Transverse colon (tissue), 4 donors: Measurements from ENCODE around the gene TTYH2. TPM values are rescaled to one million over a fixed set of nuclear protein-coding genes. Genes with fewer than 3 reads are reported as not detected.

Experiments
- DNase-seq: peaks from one replicate; pipeline ENCODE4 v3.0.0-alpha.2; 2019
- H3K27ac ChIP-seq, 4 donors: fragments of 200-600 bp; sonication (generic); 2 replicates each; pipeline ENCODE4 v1.5.1; 2016 to 2018; ENCODE audit warnings: inconsistent platforms in 4 of 4
- H3K27me3 ChIP-seq: fragments of 200-600 bp; sonication (generic); 2 replicates; pipeline ENCODE4 v1.5.1; 2017; ENCODE audit warnings: inconsistent platforms
- H3K36me3 ChIP-seq, 4 donors: fragments of 200-600 bp; sonication (generic); 2 replicates each; pipeline ENCODE4 v1.5.1; 2017 to 2019; ENCODE audit warnings: inconsistent platforms in 4 of 4
- H3K4me1 ChIP-seq, 4 donors: fragments of 200-600 bp; sonication (generic); 2 replicates each; pipeline ENCODE4 v1.5.1; 2017 to 2020; ENCODE audit warnings: inconsistent platforms in 4 of 4
- H3K4me3 ChIP-seq, 4 donors: fragments of 200-600 bp; sonication (generic); 1 replicate in 1 of 4; 2 replicates in 3 of 4; pipeline versions ENCODE4 v1.5.1 to v1.6.1; 2017 to 2019; ENCODE audit warnings: inconsistent platforms in 4 of 4
- H3K9me3 ChIP-seq, 2 donors: fragments of 200-600 bp; sonication (generic); 2 replicates each; pipeline ENCODE4 v1.5.1; 2017 to 2019; ENCODE audit warnings: inconsistent platforms in 2 of 2
- CTCF ChIP-seq, 5 experiments: fragments of 200-600 bp in 3 of 5; fragments of 450-650 bp in 2 of 5; sonication (generic) in 3 of 5; IDR thresholded peaks; 1 replicate in 2 of 5; 2 replicates in 3 of 5; pipeline ENCODE4 v1.5.1; 2016 to 2017; ENCODE audit warnings: antibody characterized with exemption in 5 of 5, inconsistent platforms in 3 of 5, mild to moderate bottlenecking in 2 of 5, moderate library complexity in 1 of 5
- EP300 ChIP-seq: sonication (generic); formaldehyde crosslinking; IDR thresholded peaks from one replicate; pipeline ENCODE4 v1.6.1; 2017; ENCODE audit warnings: antibody characterized with exemption, low read depth
- POLR2A ChIP-seq: fragments of 450-650 bp; IDR thresholded peaks from one replicate; pipeline ENCODE4 v1.6.1; 2016; ENCODE audit warnings: antibody characterized with exemption, mild to moderate bottlenecking, moderate library complexity
- POLR2AphosphoS5 ChIP-seq, 3 donors: sonication (generic); formaldehyde crosslinking; IDR thresholded peaks; one replicate each; pipeline ENCODE4 v1.6.1; 2016; ENCODE audit warnings: antibody characterized with exemption in 3 of 3
- WGBS, 2 donors: methylation state at CpG; one replicate each; pipeline ENCODE4 v1.1.5; 2018; ENCODE audit warnings: low coverage in 1 of 2; 5-methylcytosine and 5-hydroxymethylcytosine counted together
- in situ Hi-C, 4 donors: fragments of 200-750 bp; cut with MboI; loops; one replicate each; pipeline versions ENCODE4 v1.15.0 to v1.15.1; 2017; ENCODE audit warnings: low sequenced_read_pairs in 3 of 4, low pct_ligation_motif_present in 1 of 4, low pct_unique_long_range_greater_than_20kb in 1 of 4
- intact Hi-C: fragments of 100-400 bp; cut with DNase I; formaldehyde crosslinking; loops from one replicate; pipeline ENCODE4 v1.15.1; 2023; ENCODE audit warnings: low total_unique reads
- total RNA-seq, 4 donors: library from RNA; depleted of rRNA; stranded (reverse); fragments of >200 nt; gene quantifications; one replicate each; pipeline ENCODE4 v1.1.0, GENCODE V29; 2016

The TTYH2 gene
- total RNA-seq, 4 donors from 2014 or later = 0.37 to 5.2 (median 2.3) TPM

GRCh38 chr17:74226252-74226651 lies 12.9 kb downstream of the TTYH2 start:
- Histone ChIP-seq H3K9me3 (no peaks in the 10 kb centered on the region), H3K27me3 (no peaks in the 10 kb centered on the region), H3K4me3 (no peak overlapping the region), H3K36me3 (no peaks in the 10 kb centered on the region), H3K4me1 (no peaks in the 10 kb centered on the region), H3K27ac (no peak overlapping the region)
- no peak for DNase-seq
- TF ChIP-seq CTCF (IDR thresholded peaks at IDR 0.05) (no peak), EP300 (no peak)
- intact Hi-C loops (no loop called here), in situ Hi-C loops (no loop called here)
- 33 to 71% methylated on average over 1 to 6 of the region's 6 CpGs for WGBS, 2 donors

GRCh38 chr17:74227271-74228080 lies 14.1 kb downstream of the TTYH2 start:
- in situ Hi-C loops = no loop called here
- Histone ChIP-seq H3K4me1 (no peaks in the 10 kb centered on the region), H3K27ac (no peak overlapping the region), H3K27me3 (no peaks in the 10 kb centered on the region), H3K36me3 (no peaks in the 10 kb centered on the region), H3K9me3 (no peaks in the 10 kb centered on the region), H3K4me3 (no peak overlapping the region)
- 80 to 82% methylated on average over 8 to 10 of the region's 10 CpGs for WGBS, 2 donors
- TF ChIP-seq EP300 (no peak), CTCF (IDR thresholded peaks at IDR 0.05) (no peak), POLR2AphosphoS5 (IDR thresholded peaks at IDR 0.05) (no peak), POLR2A (no peak)
- DNase-seq = no peak
- intact Hi-C loops = no loop called here

GRCh38 chr17:74228306-74228978 lies 15.1 kb downstream of the TTYH2 start:
- no peak for DNase-seq
- no peaks in the 10 kb centered on the region for H3K36me3 ChIP-seq
- H3K4me3 ChIP-seq = no peak overlapping the region
- H3K9me3 ChIP-seq = no peaks in the 10 kb centered on the region
- intact Hi-C loops (no loop called here), in situ Hi-C loops (no loop called here)
- 88% methylated on average over 5 of the region's 5 CpGs; no CpG with 5 or more reads in 1 of the 2 donors for WGBS, 2 donors
- no peaks in the 10 kb centered on the region for H3K4me1 ChIP-seq
- H3K27ac ChIP-seq = no peak overlapping the region
- H3K27me3 ChIP-seq = no peaks in the 10 kb centered on the region
- TF ChIP-seq EP300 (no peak), POLR2AphosphoS5 (IDR thresholded peaks at IDR 0.05) (no peak), CTCF (IDR thresholded peaks at IDR 0.05) (no peak), POLR2A (no peak)

GRCh38 chr17:74230896-74231295 lies 17.5 kb downstream of the TTYH2 start:
- TF ChIP-seq POLR2A (no peak), POLR2AphosphoS5 (IDR thresholded peaks at IDR 0.05) (no peak), EP300 (no peak), CTCF (IDR thresholded peaks at IDR 0.05) (no peak)
- in situ Hi-C loops = no loop called here
- H3K9me3 ChIP-seq = no peaks in the 10 kb centered on the region
- 94 to 100% methylated on average over 1 to 16 of the region's 16 CpGs for WGBS, 2 donors
- no peak overlapping the region for H3K4me3 ChIP-seq
- intact Hi-C loops = no loop called here
- no peak overlapping the region for H3K27ac ChIP-seq
- no peaks in the 10 kb centered on the region for H3K27me3 ChIP-seq
- H3K36me3 ChIP-seq = no peaks in the 10 kb centered on the region
- no peaks in the 10 kb centered on the region for H3K4me1 ChIP-seq
- no peak for DNase-seq
